Hepatic stellate cell (primary cell): ENCODE measurements around the gene ROBO3.

Experiments
- DNase-seq: peaks from one replicate; pipeline ENCODE4 v3.0.0; 2011; ENCODE audit warnings: low spot score

Gene ROBO3

GRCh38 chr11:124876818-124877630 lies 11.8 kb downstream of the ROBO3 start:
- DNase-seq: no peak

GRCh38 chr11:124877631-124877909 lies 12.3 kb downstream of the ROBO3 start:
- DNase-seq: no peak

GRCh38 chr11:124877910-124878758 lies 12.9 kb downstream of the ROBO3 start:
- DNase-seq: no peak

- DNase-seq: no peak
These were observed 13.7 kb downstream of the ROBO3 start for GRCh38 chr11:124878759-124879492.

- DNase-seq: no peak
These were observed 14.5 kb downstream of the ROBO3 start for GRCh38 chr11:124879493-124880289.

GRCh38 chr11:124880290-124880611 lies 15.0 kb downstream of the ROBO3 start:
- DNase-seq: no peak

GRCh38 chr11:124880958-124881357 lies 15.7 kb downstream of the ROBO3 start:
- no peak for DNase-seq

GRCh38 chr11:124882339-124883071 lies 17.3 kb downstream of the ROBO3 start:
- DNase-seq: peak; percentile 70

GRCh38 chr11:124884340-124884739 lies 19.1 kb downstream of the ROBO3 start:
- no peak for DNase-seq

GRCh38 chr11:124884869-124885479 lies 19.7 kb downstream of the ROBO3 start:
- no peak for DNase-seq

- no peak for DNase-seq
These were observed 21.2 kb downstream of the ROBO3 start for GRCh38 chr11:124886476-124886875.

- no peak for DNase-seq
These were observed 21.9 kb downstream of the ROBO3 start for GRCh38 chr11:124886978-124887666.

GRCh38 chr11:124887667-124888013 lies 22.4 kb downstream of the ROBO3 start:
- DNase-seq: no peak

GRCh38 chr11:124889191-124890091 lies 24.2 kb downstream of the ROBO3 start:
- no peak for DNase-seq

- DNase-seq: no peak
These were observed 24.9 kb downstream of the ROBO3 start for GRCh38 chr11:124890151-124890550.

- no peak for DNase-seq
These were observed 25.6 kb downstream of the ROBO3 start for GRCh38 chr11:124890683-124891372.

GRCh38 chr11:124891373-124891861 lies 26.2 kb downstream of the ROBO3 start:
- no peak for DNase-seq

- DNase-seq: no peak
These were observed 26.9 kb downstream of the ROBO3 start for GRCh38 chr11:124892146-124892545.
